ENCODE measurements around the gene RBM12. TPM values are rescaled to one million over a fixed set of nuclear protein-coding genes. Genes with fewer than 3 reads are reported as not detected.
A peak's percentile ranks its signal among the peaks of the same experiment; 100 is the strongest.

Gene RBM12
- total and polyA plus RNA-seq, 2 experiments from 2014 or later = 29.1 to 43.3 TPM

DNA sequence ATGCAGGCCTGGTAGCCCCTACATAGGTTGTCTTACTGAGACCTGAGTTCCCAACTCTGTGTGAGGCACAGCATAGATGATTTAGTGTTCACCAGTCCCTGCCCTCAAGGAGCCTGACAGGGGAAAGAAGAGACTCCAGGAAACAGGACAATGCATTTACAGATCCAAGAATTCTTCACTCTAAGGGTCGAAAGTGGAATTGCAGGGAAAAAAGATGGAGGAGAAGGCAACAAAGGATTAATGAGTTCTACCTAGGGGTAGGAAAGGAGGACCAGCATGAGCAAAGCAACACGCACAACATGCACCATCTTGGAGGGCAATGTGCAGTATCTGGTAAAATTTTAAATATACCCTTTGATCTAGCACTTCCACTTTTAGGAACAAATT is 43.1 kb downstream of the RBM12 start:
- peaks cover 10% of the 10 kb centered on the region for H3K4me1 ChIP-seq (ENCODE audit: low read depth)
- H3K27me3 ChIP-seq = no peaks in the 10 kb centered on the region
- H3K9me3 ChIP-seq (ENCODE audit: low read depth) = no peaks in the 10 kb centered on the region
- no peak overlapping the region for H3K4me3 ChIP-seq
- peak overlapping the region; percentile 9 for H3K27ac ChIP-seq
- TF ChIP-seq, protein P1, sequence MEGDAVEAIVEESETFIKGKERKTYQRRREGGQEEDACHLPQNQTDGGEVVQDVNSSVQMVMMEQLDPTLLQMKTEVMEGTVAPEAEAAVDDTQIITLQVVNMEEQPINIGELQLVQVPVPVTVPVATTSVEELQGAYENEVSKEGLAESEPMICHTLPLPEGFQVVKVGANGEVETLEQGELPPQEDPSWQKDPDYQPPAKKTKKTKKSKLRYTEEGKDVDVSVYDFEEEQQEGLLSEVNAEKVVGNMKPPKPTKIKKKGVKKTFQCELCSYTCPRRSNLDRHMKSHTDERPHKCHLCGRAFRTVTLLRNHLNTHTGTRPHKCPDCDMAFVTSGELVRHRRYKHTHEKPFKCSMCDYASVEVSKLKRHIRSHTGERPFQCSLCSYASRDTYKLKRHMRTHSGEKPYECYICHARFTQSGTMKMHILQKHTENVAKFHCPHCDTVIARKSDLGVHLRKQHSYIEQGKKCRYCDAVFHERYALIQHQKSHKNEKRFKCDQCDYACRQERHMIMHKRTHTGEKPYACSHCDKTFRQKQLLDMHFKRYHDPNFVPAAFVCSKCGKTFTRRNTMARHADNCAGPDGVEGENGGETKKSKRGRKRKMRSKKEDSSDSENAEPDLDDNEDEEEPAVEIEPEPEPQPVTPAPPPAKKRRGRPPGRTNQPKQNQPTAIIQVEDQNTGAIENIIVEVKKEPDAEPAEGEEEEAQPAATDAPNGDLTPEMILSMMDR (IDR thresholded peaks at IDR 0.05; ENCODE audit: low read depth, low read length) = no peak
- peaks cover 18% of the 10 kb centered on the region for H3K36me3 ChIP-seq
- DNase-seq (ENCODE audit: low read depth in 1 of 2, low spot score in 1 of 2) = no peak

DNA sequence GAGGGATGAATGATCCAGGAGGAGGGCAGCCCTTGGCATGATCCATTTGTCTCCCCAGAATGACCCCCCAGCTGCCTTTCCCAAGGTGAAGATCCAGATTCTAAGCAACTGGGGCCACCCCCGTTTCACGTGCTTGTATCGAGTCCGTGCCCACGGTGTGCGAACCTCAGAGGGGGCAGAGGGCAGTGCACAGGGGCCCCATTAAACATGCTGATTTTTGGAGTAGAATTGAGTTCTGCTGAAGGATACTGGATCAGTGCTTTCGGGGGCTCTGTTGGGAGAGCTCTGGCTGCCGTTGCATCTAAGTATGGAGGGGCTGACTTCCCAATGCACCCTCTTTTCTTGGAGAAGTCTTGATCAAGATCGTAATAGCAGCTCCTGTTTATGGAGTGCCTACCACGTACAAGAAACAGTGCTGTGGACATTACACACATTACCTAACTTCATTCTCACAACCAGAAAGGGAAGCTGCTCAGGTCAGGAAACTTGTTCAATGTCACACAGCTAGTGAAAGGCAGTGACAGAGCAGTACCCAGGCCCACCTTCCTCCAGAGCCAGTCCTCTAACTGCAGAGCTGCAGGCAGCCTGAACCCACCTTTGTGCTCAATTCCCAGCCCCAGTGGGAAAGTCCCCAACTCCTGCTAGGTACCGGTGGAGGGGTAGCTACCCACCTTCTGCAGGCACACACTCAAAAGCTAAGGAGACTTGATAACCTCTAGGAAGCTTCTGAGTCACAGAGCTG is 43.7 kb downstream of the RBM12 start:
- peaks cover 14% of the 10 kb centered on the region for H3K36me3 ChIP-seq
- peak overlapping the region; percentile 9 for H3K27ac ChIP-seq
- TF ChIP-seq, protein P1 (IDR thresholded peaks at IDR 0.05; ENCODE audit: low read depth, low read length) = no peak

DNA sequence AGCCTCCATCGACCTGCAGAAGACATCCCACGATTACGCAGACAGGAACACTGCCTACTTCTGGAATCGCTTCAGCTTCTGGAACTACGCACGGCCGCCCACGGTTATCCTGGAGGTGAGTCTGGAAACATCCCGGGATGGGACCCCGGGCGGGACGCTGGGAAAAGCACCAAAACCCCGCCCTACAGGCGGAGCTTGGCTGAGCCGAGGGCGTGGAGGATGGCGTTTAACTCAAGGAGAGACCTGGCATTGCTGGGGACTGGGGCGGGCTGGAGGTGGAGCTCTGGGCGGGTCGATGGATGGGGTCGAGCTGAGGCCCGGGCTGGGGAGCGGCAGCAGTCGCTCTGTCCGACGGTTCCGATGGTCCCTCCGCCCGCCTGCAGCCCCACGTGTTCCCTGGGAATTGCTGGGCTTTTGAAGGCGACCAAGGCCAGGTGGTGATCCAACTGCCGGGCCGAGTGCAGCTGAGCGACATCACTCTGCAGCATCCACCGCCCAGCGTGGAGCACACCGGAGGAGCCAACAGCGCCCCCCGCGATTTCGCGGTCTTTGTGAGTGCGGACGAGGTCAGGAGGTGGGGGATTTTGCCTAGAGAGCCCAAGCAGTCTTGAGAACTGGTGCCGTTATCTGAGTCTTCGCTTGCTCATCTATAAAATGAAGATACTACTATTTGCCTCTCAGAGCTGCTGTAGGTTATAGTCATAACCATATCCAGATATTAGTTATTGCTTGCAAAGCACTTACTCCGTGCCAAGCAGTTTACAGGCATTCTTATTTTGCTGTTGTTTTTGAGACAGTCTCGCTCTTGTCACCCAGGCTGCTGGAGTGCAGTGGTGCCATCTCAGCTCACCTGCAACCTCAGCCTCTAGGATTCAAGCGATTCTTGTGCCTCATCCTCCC is 45.3 kb downstream of the RBM12 start:
- TF ChIP-seq, protein P1 (IDR thresholded peaks at IDR 0.05; ENCODE audit: low read depth, low read length) = peak; percentile 53
- DNase-seq (ENCODE audit: low read depth in 1 of 2, low spot score in 1 of 2) = peak; percentile 86 to 93
- Histone ChIP-seq H3K27me3 (no peaks in the 10 kb centered on the region), H3K4me1 (ENCODE audit: low read depth) (peaks cover 10% of the 10 kb centered on the region), H3K27ac (no peak overlapping the region), H3K4me3 (peak overlapping the region; percentile 46), H3K36me3 (no peaks in the 10 kb centered on the region), H3K9me3 (ENCODE audit: low read depth) (no peaks in the 10 kb centered on the region)

More for the DNA sequence above, 43.7 kb downstream of the RBM12 start:
- Histone ChIP-seq H3K27me3 (no peaks in the 10 kb centered on the region), H3K9me3 (ENCODE audit: low read depth) (no peaks in the 10 kb centered on the region), H3K4me3 (no peak overlapping the region), H3K4me1 (ENCODE audit: low read depth) (peaks cover 10% of the 10 kb centered on the region)
- no peak for DNase-seq (ENCODE audit: low read depth in 1 of 2, low spot score in 1 of 2)

GRCh38 chr20:35618263-35619131 is 46.2 kb downstream of the RBM12 start:
- H3K27me3 ChIP-seq = no peaks in the 10 kb centered on the region
- TF ChIP-seq, protein P1 (IDR thresholded peaks at IDR 0.05; ENCODE audit: low read depth, low read length) = no peak
- peak overlapping the region; percentile 46 for H3K4me3 ChIP-seq
- H3K27ac ChIP-seq = peak overlapping the region; percentile 66
- peak; percentile 23 to 32 for DNase-seq (ENCODE audit: low read depth in 1 of 2, low spot score in 1 of 2)
- H3K9me3 ChIP-seq (ENCODE audit: low read depth) = no peaks in the 10 kb centered on the region
- H3K4me1 ChIP-seq (ENCODE audit: low read depth) = peaks cover 10% of the 10 kb centered on the region
- no peaks in the 10 kb centered on the region for H3K36me3 ChIP-seq

All from cardiac muscle cell (in vitro differentiated cells and primary cell).